Motor neuron (in vitro differentiated cells): Measurements from ENCODE around the gene WWTR1. TPM values are rescaled to one million over a fixed set of nuclear protein-coding genes. Genes with fewer than 3 reads are reported as not detected.

ENCODE experiments used
- ATAC-seq, 8 experiments: fragments of 200-7000 bp; cut with Tn5 transposase; replicated peaks in 6 of 8; 2 replicates each; pipeline ENCODE4 v1.8.0; 2021; ENCODE audit warnings: mild to moderate bottlenecking in 8 of 8, moderate library complexity in 8 of 8
- H3K27ac ChIP-seq, 2 donors: fragments of 250-450 bp; sonication (Bioruptor Pico); 2 replicates each; pipeline ENCODE4 v1.9.0; 2021; ENCODE audit warnings: antibody characterized with exemption in 2 of 2, mild to moderate bottlenecking in 2 of 2, moderate library complexity in 1 of 2
- H3K4me1 ChIP-seq, 2 donors: fragments of 250-450 bp; sonication (Bioruptor Pico); replicated peaks in 1 of 2; 2 replicates each; pipeline ENCODE4 v1.6.1; 2021; ENCODE audit warnings: antibody characterized with exemption in 2 of 2, mild to moderate bottlenecking in 2 of 2, moderate library complexity in 1 of 2
- H3K4me3 ChIP-seq, 5 donors: fragments of 250-450 bp; sonication (Bioruptor Pico); 2 replicates each; pipeline ENCODE4 v1.9.0; 2021; ENCODE audit warnings: antibody characterized with exemption in 5 of 5, mild to moderate bottlenecking in 5 of 5, moderate library complexity in 4 of 5
- WGBS, 10 experiments: fragments of 450-650 bp; shearing (Covaris generic); methylation state at CpG; one replicate each; pipeline ENCODE4 v1.0.0; 2022; 5-methylcytosine and 5-hydroxymethylcytosine counted together
- in situ Hi-C, 9 experiments: fragments of 400-800 bp; cut with MboI; loops; one replicate each; pipeline ENCODE4 v1.15.0; 2021; ENCODE audit warnings: low sequenced_read_pairs in 9 of 9, low pct_unique_long_range_greater_than_20kb in 2 of 9; ENCODE audit not compliant: unreplicated experiment in 9 of 9
- total RNA-seq, 8 experiments: library from RNA; unstranded; fragments of 300-600 nt; gene quantifications; 2 replicates each; pipeline versions ENCODE4 v1.2.3 to v1.2.4, GENCODE V29; 2022

WWTR1 gene
- total RNA-seq, 8 experiments from 2014 or later: 3.1 to 267 (median 29.7) TPM

DNA sequence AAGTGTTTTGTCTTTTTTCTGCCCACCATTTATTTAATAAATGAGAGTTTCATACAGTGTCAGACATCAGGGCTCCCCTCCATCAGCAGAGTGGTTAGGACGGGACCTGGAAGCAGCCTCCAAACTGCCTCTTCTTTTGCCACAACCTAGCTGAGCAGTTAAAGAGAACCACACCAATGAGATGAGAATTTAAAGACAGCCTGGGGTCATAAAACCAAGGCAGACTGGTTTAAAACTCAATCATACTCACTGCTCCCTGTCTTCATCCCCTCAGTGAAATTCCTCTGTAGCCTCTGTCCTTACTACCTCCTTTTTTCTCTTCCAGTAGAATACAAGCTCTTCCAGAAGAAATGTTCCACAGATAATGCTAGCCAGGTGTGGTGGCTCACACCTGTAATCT, 78.7 kb downstream of the WWTR1 start:
- ATAC-seq: no peak
- in situ Hi-C loops: no loop called here
- no peak overlapping the region for H3K4me3 ChIP-seq
- H3K4me1 ChIP-seq: peaks cover 0 to 7% of the 10 kb centered on the region in 2 donors
- 60 to 100% (median 100%) methylated on average over 1 of the region's 1 CpG; no CpG with 5 or more reads in 4 of the 10 experiments for WGBS, 10 experiments
- H3K27ac ChIP-seq: no peak overlapping the region

GRCh38 chr3:149577801-149578200, 80.0 kb downstream of the WWTR1 start:
- no peak for ATAC-seq
- H3K4me1 ChIP-seq: peaks cover 0 to 7% of the 10 kb centered on the region in 2 donors
- no peak overlapping the region for H3K4me3 ChIP-seq
- 60 to 86% (median 86%) methylated on average over 1 to 2 of the region's 2 CpGs; no CpG with 5 or more reads in 7 of the 10 experiments for whole genome bisulfite sequencing, 10 experiments
- no peak overlapping the region for H3K27ac ChIP-seq
- in situ Hi-C loops: no loop called here

- no peak overlapping the region for H3K4me3 ChIP-seq
- in situ Hi-C loops: no loop called here
- no peak overlapping the region for H3K27ac ChIP-seq
- peak; percentile 30 to 91 (median 67) for ATAC-seq
- 6 to 97% (median 38%) methylated on average over 1 to 5 of the region's 5 CpGs; no CpG with 5 or more reads in 1 of the 10 experiments for WGBS, 10 experiments
- peaks cover 0 to 5% of the 10 kb centered on the region in 2 donors for H3K4me1 ChIP-seq
Measured at GRCh38 chr3:149575961-149576564, 81.8 kb downstream of the WWTR1 start.

- WGBS, 10 experiments: 0 to 100% (median 50%) methylated on average over 1 to 5 of the region's 7 CpGs; no CpG with 5 or more reads in 1 of the 10 experiments
- H3K4me1 ChIP-seq: peaks cover 0 to 5% of the 10 kb centered on the region in 2 donors
- H3K27ac ChIP-seq: no peak overlapping the region
- no peak overlapping the region for H3K4me3 ChIP-seq
- ATAC-seq: peak in 5 of 8 experiments; percentile 9 to 47 (median 21)
- in situ Hi-C loops: no loop called here
Measured at GRCh38 chr3:149575213-149575960, 82.4 kb downstream of the WWTR1 start.

DNA sequence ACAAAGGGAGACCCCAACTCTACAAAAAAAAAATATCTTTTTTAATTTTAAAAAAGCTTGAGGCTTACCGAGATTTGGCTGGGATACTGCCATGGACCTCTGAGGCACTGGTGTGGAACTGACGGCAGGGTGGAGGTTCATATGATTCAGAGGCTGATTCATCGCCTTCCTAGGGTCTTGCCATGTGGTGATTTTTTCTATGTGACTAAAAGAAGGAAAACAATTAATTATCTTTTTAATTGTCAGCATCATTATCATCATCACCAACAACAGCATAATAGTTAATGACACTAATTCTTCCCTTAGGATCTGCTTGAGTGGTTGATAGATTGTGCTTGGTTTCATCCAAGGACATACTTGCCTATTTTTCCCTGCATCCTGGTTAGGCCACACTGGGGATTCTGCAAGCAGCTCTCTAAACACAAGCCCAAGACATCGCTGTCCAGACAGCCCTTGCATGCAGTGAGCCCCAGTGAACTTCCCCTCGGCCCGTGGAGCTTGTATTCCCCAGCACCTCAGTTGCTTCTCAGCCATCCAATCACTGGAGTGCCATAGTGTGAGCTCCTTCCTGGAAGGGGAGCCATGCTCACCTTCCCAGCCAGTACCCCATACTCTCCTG, 84.9 kb downstream of the WWTR1 start:
- no peak overlapping the region for H3K27ac ChIP-seq
- in situ Hi-C loops: no loop called here
- peak in 2 of 8 experiments; percentile 42 to 56 for ATAC-seq
- no peak overlapping the region for H3K4me3 ChIP-seq
- WGBS, 10 experiments: 0 to 98% (median 81%) methylated on average over 1 to 6 of the region's 6 CpGs; no CpG with 5 or more reads in 2 of the 10 experiments
- H3K4me1 ChIP-seq: peaks cover 0 to 5% of the 10 kb centered on the region in 2 donors

DNA sequence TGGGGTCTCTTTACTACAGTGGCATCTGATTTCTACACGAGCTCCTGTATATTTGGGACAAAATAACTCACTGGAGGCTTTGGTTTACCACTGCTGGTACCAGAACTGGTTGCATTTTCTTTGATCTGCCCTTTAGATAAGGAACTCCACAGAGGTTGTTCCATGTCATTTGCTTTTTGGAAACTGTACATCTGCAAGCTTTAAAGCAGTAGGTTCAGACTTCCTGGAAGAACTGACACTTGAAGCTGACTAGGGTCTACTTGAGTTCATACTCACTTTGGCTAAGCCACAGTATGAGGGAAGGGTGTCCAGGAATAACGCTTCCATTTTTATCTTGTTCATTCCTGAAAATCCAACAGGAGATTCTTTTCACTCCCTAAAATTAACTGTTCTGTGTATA, 86.4 kb downstream of the WWTR1 start:
- H3K27ac ChIP-seq: no peak overlapping the region
- H3K4me3 ChIP-seq: no peak overlapping the region
- peaks cover 0 to 5% of the 10 kb centered on the region in 2 donors for H3K4me1 ChIP-seq
- ATAC-seq: no peak
- in situ Hi-C loops: no loop called here
- 62 to 100% (median 90%) methylated on average over 1 to 2 of the region's 2 CpGs; no CpG with 5 or more reads in 1 of the 10 experiments for WGBS, 10 experiments

- 13 to 100% (median 97%) methylated on average over 1 to 8 of the region's 8 CpGs; no CpG with 5 or more reads in 3 of the 10 experiments for WGBS, 10 experiments
- no peak overlapping the region for H3K4me3 ChIP-seq
- no peak for ATAC-seq
- in situ Hi-C loops: no loop called here
- no peaks in the 10 kb centered on the region for H3K4me1 ChIP-seq
- H3K27ac ChIP-seq: no peak overlapping the region
Measured at GRCh38 chr3:149570016-149570415, 87.8 kb downstream of the WWTR1 start.

DNA sequence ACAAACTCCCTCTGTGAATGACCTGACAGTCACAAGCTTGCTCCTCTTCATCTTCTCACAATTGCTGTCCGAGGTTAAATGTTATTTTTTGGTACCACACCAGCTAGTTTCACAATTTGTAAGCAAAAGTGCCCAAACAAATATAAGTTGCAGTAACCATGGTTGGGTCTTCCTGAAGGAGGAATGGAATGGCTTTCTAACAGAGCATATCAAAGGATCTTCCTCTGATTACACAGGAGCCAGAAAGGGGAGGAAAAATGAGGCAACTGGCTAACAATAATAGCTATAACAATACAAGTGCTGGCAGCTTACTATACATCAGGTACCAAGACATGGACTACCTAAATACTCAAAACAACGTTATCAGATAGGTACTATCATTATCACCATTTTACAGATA, 90.4 kb downstream of the WWTR1 start:
- WGBS, 10 experiments: 63 to 90% (median 74%) methylated on average over 1 to 2 of the region's 2 CpGs; no CpG with 5 or more reads in 2 of the 10 experiments
- in situ Hi-C loops: no loop called here
- H3K27ac ChIP-seq: no peak overlapping the region
- ATAC-seq: peak in 1 of 8 experiments; percentile 83
- no peak overlapping the region for H3K4me3 ChIP-seq
- no peaks in the 10 kb centered on the region for H3K4me1 ChIP-seq

- peak in 4 of 8 experiments; percentile 62 to 86 (median 70) for ATAC-seq
- no peak overlapping the region for H3K27ac ChIP-seq
Measured at GRCh38 chr3:149566292-149566975, 91.4 kb downstream of the WWTR1 start.

GRCh38 chr3:149564079-149564478, 93.7 kb downstream of the WWTR1 start:
- Histone ChIP-seq H3K4me3 (no peak overlapping the region), H3K27ac (no peak overlapping the region), H3K4me1 (no peaks in the 10 kb centered on the region)
- in situ Hi-C loops: no loop called here
- peak in 1 of 8 experiments; percentile 19 for ATAC-seq
- 75 to 100% (median 100%) methylated on average over 1 of the region's 2 CpGs; no CpG with 5 or more reads in 3 of the 10 experiments for WGBS, 10 experiments

More at GRCh38 chr3:149566292-149566975, 91.4 kb downstream of the WWTR1 start:
- 7 to 100% (median 80%) methylated on average over 1 to 6 of the region's 6 CpGs; no CpG with 5 or more reads in 1 of the 10 experiments for WGBS, 10 experiments
- Histone ChIP-seq H3K4me1 (no peaks in the 10 kb centered on the region), H3K4me3 (no peak overlapping the region)
- in situ Hi-C loops: no loop called here

- in situ Hi-C loops: no loop called here
- no peak overlapping the region for H3K27ac ChIP-seq
- no peak for ATAC-seq
- WGBS, 10 experiments: 75 to 100% (median 91%) methylated on average over 1 to 5 of the region's 5 CpGs
- no peak overlapping the region for H3K4me3 ChIP-seq
- H3K4me1 ChIP-seq: no peaks in the 10 kb centered on the region
Measured at GRCh38 chr3:149563114-149563513, 94.7 kb downstream of the WWTR1 start.

DNA sequence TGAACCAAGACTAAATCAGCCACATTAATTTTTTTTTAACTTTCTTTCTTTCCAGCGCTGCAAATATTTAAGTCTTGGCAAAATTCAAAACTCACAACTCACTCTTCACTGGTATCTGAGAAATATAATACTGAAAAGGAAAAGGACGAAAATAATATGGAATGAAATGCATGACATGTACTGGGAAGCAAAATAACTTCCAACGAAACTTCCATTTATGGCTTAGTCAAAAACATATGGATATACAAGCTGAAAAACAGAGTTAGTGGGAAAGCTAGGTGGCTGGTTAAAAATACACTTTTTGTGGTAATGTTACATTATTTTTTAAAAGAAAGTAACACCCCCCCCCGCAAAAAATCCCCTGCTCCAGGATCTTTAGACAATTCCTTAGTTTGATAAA, 97.2 kb downstream of the WWTR1 start:
- ATAC-seq: no peak
- no peak overlapping the region for H3K27ac ChIP-seq
- no peaks in the 10 kb centered on the region for H3K4me1 ChIP-seq
- H3K4me3 ChIP-seq: no peak overlapping the region
- in situ Hi-C loops: no loop called here
- WGBS, 10 experiments: 63 to 100% (median 96%) methylated on average over 1 to 4 of the region's 4 CpGs
